GM18517 (cell line): Measurements from ENCODE around the gene YIPF3.
"Not testable (repeated sequence)": the region's sequence is repeated elsewhere in the genome, so short reads cannot be mapped to it uniquely, and the experiment has no call there.

Experiments
- ATAC-seq: cut with Tn5 transposase; IDR thresholded peaks from one replicate; pipeline ENCODE4 v1.9.1; 2021; ENCODE audit warnings: mild to moderate bottlenecking, moderate library complexity; ENCODE audit not compliant: unreplicated experiment

The YIPF3 gene

DNA sequence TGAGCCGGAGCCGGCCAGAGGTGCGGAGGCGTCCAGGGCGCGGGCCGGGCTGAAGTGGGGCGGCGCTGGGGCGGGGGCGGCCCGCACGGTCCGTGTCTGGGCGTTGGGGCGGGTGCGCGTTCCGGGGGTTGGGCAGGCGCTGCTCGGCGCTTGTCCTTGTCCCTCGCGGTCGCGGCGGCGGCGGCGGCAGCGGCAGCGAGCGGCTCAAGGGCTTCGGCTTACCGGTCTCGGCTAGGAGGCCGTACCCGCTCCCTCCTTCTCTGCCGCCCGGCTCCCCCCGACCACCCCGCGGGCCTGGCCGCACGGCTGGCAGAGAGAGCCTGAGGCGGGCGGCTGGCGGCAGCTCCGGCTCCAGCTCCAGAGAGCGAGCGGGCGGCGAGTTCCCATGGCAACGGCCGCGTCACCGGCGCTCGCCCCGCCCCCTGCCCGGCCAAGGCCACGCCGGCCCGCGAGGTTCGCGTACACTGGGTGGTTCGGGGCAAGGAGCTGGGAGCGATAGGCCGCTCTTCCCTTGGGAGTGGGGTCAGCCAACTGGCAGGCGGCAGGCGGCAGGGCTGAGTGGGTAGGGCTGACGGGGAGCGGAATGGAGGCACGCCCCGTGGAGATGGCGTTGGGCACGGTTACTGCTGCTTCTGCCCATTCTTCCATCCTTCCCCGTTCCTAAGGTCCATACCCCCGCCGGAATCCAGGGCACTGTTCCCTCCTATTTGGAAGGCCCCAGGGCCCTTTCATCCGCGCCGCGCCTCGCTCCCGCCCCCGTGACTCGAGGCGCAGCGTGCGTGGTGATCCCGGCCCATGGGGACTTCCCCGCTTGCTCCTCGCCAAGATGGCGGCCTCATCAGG is 6.5 kb downstream of the YIPF3 start, which contains the start of gene LRRC73:
LRRC73 (minus strand) TSS at position 363 of the 843 bp plus-strand sequence. CDS start 561 bp downstream, outside the sequence.
- ATAC-seq: no peak

DNA sequence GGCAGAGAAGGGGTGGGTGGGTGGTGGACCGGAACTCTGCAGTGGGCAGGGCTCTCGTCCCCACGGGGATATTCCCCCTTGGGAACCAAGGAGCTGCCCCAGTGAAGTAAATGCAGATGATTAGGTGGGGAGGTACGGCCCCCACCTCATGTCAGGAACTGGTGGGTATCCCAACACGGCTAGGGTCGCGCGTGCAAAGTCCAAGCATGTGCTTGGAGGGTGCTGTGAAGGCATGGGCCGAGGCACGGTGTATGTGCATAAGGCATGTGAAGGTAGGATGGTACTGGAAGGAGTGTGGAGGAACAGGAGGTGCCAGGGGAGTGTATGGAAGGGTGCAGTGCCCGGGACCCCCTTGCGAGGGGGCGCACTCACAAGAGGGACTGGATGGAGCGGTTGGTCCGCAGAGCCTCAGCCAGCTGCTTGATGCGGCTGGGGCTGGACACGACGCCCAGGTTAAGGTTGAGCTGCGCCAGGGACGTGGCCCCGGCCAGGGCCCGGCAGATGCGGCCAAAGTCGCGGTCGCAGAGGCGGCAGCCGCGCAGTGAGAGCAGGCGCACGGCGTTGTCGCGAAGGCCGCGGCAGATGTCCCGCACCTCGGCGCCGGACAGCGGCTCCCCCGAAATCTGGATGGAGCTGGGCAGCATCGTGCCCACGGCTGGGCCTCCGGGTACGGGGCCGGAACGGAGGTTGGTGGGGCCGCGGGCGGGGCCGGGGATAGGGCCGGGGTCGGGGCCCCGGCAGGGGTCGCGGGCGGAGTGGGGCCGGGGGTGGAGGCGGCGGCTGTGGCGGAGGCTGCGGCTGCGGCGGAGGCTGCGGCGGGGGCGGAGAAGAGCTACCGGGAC is 7.4 kb downstream of the YIPF3 start:
- ATAC-seq: no peak

DNA sequence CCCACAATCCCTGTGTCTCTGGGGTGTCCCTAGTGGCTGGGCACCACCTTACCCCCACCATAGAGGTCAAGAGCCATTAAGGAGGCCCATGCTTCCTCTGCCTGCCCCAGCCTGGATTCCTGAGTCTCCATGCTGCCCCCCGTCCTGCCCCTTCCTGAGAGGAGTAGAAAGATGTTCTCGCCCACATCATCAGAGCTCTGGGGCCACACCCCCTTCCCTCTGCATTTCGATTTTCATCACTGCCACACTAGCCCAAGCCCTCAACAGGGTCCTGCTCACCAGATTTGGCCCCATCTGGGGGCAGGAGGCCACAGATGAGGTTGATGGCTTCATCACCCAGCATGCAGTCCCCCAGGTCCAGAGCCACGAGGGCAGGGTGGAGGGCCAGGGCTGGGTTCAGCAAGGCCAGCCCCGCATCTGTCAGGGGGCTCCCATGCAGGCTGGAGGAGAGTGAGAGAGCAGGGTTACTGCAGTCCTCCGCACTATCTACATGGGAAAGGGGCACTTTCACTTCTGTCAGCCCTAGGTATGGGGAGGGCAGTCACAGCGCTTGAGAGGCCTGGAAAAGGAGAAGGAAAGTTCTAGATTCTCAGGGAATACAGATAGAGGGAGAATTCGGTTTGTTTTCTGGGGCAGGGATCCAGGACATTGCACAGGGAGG is 8.1 kb downstream of the YIPF3 start:
- ATAC-seq: no peak

DNA sequence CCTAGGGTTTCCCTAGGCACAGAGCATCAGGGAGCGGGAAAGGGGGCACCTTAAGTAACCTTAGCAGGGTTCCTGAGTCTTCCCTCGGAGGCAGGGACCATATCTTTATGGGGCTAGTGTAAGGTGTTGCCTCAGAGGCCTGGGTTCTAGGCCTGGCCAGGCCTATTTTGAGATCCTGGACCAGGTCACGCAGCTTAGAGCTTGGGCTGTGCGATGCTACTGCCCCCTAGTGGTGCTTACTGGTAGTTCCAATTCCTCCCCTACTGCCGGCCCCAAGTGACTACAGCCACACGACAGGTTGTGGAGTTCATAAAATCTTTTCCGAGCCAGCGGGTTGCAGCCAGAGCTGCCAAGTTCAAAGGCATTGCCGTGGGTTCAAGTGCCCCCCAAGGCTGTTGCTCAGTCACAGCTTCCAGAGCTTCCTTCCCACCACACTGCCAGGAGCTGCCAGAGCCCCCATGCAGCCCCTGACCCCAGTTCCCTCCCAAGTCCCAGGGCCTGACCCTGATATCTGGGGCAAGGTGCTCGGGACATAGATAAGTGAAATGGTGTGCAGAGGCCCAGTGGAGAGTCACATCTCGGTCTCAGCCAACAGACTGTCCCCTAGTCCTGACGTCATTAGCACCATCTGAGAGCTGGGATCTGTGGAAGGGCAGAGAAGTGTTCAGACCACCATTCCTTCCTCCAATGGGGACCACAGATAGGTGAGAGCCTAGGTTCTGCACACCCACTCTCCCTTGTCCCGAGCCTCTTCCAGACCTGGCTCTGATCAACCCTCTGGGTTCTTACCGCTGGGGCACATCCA is 9.9 kb downstream of the YIPF3 start:
- ATAC-seq: peak; percentile 57

DNA sequence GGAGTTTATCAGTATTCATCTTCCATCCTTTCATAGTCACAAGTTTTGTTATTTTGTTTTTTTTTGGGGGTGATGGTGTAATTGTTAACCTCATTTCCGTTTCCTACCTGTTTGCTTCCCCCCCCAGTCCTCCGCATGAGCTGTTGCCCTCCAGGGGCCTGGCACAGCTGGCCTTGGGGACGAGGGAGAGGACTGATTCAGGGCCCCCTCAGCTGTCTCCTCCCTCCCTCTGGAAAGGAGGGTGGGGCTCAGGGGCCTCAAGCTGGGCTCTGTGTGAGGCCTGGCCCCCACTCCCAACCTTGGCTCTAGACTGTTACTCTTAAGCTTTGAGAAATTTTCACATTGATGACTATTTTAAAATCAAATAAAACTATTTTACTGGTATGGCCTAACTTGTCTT is 10.6 kb downstream of the YIPF3 start:
- ATAC-seq: no peak

DNA sequence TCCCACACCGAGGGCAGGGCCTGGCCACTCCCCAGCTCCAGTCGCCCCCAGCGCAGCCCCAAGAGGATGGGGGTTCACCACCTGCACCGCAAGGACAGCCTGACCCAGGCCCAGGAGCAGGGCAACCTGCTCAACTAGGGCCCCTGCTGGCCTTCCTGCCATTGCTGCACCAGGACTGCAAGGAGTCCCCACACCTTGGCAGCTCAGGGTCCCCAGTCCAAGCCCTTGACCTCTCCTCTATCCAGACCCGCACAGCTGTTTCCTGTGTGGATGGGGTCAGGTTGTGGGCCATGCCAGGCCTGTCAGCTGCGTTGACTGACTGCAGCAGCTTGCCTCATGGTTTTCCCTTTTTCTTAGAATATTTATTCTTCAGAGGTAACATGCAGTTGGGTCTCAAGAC is 11.0 kb downstream of the YIPF3 start:
- no peak for ATAC-seq

DNA sequence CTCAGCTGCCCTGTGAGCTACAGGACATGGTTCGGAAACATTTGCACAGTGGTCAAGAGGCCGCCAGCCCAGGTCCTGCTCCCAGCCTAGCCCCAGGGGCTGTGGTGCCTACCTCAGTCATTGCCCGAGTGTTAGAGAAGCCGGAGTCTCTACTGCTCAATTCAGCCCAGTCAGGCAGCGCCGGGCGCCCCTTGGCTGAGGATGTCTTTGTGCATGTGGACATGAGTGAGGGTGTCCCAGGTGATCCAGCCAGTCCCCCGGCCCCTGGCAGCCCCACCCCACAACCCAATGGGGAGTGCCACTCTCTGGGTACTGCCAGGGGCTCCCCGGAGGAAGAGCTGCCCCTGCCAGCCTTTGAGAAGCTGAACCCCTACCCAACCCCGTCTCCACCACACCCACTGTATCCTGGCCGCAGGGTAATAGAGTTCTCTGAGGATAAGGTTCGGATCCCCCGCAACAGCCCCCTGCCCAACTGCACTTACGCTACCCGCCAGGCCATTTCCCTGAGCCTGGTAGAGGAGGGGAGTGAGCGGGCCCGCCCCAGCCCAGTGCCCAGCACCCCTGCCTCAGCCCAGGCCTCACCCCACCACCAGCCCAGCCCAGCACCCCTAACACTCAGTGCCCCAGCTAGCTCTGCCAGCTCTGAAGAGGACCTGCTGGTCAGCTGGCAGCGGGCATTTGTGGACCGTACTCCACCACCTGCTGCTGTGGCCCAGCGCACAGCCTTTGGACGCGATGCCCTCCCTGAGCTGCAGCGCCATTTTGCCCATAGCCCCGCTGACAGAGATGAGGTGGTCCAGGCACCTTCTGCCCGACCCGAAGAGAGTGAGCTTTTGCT is 11.8 kb downstream of the YIPF3 start:
- no peak for ATAC-seq

DNA sequence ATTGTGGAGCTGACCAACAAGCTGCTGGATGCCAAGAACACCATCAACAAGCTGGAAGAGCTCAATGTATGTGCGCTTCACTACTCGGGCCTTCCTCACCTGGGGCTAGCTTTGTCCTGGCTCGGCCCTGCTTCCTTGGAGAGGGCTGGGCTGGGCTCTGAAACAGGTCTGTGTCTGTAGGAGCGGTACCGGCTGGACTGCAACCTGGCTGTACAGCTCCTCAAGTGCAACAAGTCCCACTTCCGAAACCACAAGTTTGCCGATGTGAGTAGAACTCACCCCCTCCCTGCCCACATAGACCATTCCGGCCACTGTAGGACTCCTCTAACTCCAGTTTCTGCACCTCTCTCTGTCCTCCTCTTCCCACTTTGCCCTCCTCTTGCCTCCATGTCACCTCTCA is 13.3 kb downstream of the YIPF3 start:
- ATAC-seq: no peak

DNA sequence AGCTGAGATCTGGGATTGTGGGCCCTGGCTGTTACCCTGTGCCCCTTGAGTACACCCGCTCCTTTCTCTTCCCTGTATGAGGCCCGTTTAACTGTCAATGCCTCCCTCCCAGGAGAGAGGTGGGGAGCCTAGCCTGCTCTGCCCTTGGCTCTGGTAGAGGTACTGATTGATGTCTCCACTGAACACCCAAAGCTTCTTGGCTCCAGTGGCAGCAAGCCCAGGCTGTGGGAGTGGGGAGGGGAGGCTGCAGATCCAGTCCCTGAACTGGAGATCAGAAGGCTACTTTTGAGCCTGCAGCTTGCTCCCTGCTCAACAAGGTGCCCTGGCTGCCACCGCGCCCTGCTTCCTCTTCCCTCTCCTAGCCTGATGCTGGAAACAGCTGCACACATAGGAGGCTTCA is 14.1 kb downstream of the YIPF3 start:
- no peak for ATAC-seq

DNA sequence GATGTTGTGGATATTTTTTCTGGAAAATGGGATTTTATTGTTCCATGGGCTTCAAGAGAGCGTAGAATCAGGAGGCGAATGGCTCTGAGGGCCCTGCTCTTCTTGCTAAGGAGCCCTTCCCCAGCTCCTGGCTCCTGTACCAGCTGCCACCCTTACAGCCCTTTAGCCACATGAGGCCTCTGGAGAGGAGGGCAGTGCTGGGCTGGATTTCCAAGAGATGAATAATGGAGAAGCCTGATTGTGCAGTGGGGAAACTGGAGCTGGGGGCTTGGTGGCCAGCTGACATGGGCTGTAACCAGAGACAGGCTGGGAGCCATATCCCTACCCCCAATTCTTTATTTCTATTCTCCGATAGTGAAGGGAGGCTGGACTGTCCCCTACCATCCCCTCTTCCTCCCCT is 15.8 kb downstream of the YIPF3 start:
- no peak for ATAC-seq

DNA sequence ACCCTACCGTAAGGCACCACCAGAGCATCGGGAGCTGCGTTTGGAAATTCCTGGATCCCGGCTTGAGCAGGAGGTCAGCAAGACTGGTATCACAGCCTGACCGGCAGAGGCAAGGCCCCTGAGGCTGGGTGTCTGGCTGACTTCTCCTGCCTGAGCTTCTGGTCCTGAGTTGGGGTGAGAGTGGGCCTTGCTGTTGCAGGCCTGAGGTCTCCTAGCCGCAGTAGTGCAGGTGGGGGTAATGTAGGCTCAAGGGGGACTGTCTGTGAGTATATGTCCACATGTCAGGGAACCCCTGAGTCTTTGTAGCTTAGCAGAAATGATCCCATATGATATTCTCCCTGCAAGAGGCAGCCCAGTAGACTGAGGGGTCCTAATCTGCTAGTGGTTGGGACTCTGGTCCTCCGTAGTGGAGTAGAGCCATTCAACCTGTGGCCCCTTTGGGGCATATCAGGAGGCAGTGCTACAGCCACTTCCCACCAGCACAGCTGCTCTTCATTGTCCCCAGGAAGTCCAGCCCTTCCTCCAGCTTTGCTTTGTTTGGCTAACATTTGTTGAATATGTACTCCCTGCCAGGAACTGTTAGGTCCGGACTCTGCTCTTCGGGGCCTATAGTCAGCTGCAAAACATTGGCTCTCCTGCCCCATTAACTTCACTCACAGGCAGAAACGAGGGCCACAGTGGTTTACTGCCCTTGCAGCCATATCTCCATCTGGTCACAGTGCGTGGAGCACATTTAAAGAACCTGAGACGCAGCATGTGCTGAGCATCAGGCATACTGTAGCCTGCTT is 17.5 kb downstream of the YIPF3 start:
- ATAC-seq: no peak

DNA sequence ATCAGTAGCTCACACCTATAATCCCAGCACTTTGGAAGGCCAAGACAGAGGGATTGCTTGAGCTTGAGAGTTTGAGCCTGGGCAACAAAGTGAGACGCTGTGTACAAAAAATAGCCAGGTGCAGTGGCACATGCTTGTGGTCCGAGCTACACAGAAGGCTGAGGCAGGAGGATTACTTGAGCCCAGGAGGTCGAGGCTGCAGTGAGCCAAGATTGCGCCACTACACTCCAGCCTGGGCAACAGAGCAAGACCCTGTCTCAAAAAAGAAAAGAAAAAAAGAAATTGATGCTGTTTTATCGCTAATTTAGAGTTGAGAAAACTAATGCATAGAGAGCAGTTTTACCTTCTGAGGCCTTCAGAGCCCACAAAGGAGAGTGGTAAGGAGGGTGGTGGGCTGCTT is 18.4 kb downstream of the YIPF3 start:
- ATAC-seq: not testable (repeated sequence)

DNA sequence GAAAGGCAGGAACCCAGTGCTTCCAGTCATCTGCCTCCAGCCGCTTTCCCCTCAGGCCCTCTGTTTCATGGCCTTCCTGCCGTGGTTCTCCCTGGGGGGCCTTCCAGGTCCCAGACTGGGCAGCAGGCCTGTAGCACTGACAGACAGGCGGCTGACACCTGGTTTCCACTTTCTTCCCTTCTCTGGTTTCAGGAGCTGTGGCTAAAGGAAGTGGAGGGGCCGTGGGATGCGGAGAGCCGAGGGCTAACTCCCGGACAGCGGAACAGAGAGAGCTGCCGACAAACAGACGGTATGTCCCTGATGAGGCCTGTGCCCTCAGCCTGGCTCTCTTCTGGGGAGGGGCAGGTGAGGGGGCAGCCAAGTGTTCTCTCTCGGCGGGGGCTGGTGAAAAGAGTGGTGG is 19.0 kb downstream of the YIPF3 start:
- no peak for ATAC-seq

DNA sequence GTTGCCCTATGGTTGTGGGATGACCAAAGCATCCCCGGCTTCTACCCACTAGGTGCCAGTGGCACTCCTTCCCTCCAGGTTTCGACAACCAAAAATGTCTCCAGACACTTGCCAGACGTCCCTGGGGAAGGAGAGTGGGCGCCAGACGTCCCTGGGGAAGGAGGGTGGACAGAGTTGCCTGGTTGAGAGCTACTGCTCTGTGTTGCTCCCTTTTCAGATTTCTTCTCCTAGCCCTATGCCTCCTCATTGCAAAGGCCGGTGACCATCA is 19.7 kb downstream of the YIPF3 start:
- ATAC-seq: no peak

DNA sequence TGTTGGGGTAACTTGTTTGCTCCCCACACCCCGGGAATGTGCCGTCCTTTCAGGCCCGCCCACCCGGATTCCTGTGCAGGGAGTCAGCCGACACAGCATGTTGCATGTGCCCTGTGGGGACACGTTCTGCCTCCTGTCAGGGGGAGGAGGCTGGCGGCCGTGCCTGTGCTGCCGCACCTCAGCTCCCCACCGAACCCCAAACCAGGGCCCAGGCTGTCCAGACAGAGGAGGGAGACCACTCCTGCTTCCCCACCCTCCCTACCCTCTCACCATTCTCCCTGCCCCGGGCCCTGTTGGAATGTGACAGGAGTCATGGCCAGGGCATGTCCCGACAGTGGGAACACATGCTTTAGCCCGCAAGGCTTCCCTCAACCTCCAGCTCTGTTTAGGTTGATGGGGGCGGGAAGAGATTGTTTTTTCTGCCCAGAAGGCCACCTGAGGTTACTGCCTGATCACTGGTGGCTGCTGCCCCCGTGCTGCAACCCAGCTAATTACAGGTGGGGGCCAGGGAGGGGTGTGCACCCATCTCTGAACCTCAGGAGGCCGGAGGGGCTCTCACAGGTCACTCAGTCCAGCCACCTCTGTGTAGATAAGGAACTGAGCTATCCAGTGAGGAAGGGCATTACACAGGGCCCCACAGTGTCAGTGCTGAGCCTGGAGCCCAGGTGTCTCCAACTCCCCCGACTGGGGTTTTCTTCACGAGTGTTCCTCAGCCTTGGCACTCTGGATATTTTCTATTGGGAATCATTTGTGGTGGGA is 20.2 kb downstream of the YIPF3 start:
- ATAC-seq: no peak

DNA sequence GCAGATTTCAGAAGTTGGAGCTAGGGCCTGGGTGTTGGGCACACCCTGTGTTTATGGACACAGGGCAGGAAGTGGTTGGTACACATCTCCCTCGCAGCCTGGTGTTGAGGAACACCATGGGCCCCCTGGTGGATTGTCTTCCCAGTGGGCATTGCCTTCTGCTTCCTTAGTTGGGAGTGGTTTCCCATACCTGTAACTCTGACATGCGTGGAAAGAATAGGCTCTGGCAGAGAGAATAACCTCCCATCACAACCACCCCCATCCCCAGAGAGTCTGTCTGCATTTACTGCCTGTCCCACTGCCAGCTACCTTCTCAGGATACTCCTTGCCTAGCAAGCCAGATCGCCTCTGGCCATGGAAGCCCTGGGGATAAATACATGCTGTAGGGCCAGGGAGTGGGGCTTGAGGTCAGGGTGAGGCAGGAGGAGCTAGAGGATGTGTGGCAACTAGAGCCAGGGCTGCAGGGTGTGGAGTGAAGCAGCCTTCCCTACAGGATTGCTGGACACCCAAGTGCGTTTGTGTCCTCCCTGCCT is 21.3 kb downstream of the YIPF3 start:
- no peak for ATAC-seq

DNA sequence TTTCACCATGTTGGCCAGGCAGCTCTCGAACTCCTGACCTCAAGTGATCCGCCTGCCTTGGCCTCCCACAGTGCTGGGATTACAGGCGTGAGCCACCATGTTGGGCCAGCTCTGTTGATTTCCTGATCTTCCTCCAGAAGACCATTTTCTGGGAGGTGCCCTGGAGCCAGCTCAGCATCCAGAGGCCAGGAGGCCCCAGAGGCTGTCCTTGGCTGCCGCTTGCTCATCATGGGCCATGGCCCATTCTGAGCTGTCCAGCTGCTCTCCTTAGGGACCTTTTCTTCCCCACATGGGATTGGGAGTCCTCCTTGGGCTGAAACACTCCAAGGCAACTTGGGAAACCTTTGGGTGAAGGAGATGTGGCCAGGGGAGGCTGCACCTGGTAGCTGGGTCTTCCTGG is 22.0 kb downstream of the YIPF3 start:
- ATAC-seq: no peak

DNA sequence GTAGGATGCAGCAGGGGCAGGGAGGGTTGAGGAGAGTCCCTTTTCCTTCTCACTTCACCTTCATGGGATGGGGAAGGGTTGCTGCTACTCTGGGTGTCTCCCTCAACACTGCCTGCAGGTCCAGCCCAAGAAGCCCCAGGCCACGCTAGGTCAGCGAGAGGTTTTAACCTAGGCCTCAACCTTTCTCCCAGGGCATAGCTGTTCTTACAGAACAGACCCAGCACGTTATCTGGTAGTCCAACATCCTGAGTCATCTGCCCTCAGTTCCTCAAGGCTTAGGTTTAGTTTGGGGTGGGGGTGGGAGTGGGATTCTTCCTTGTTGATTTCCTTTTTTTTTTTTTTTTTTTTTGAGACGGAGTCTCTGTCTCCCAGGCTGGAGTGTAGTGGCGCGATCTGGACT is 22.4 kb downstream of the YIPF3 start:
- no peak for ATAC-seq
